Stimulated activated CD4-positive, alpha-beta T cell treated with anti-CD3 and anti-CD28 coated beads, TNF-alpha, amount 100 ng/mL, for 4 hours (primary cell): ENCODE measurements around the gene RUFY3.

Experiments used
- DNase-seq, 3 experiments: peaks; one replicate each; pipeline ENCODE4 v3.0.0-alpha.2; 2020; ENCODE audit warnings: low read depth in 3 of 3

Gene RUFY3

GRCh38 chr4:70841951-70842350, 120.2 kb downstream of the RUFY3 start:
- DNase-seq = no peak

GRCh38 chr4:70842761-70843435, 121.1 kb downstream of the RUFY3 start:
- no peak for DNase-seq

GRCh38 chr4:70844180-70844579, 122.4 kb downstream of the RUFY3 start:
- no peak for DNase-seq

GRCh38 chr4:70849291-70849690, 127.5 kb downstream of the RUFY3 start:
- no peak for DNase-seq

- DNase-seq = no peak
Measured at GRCh38 chr4:70855464-70855863, 133.7 kb downstream of the RUFY3 start.
